Measurements from ENCODE around the gene PLCB1. TPM values are rescaled to one million over a fixed set of nuclear protein-coding genes. Genes with fewer than 3 reads are reported as not detected.

The PLCB1 gene
- total RNA-seq, 2 experiments from 2014 or later: 2.2 to 2.8 TPM

- H3K9me3 Mint-ChIP-seq: no peaks in the 10 kb centered on the region
- no peak for DNase-seq
- peaks cover 17% of the 10 kb centered on the region for H3K4me1 Mint-ChIP-seq
- peaks cover 2% of the 10 kb centered on the region for H3K36me3 Mint-ChIP-seq
- H3K4me3 Mint-ChIP-seq: no peak overlapping the region
- H3K27me3 Mint-ChIP-seq: peaks cover 10% of the 10 kb centered on the region
- no peak overlapping the region for H3K27ac Mint-ChIP-seq
Measured at GRCh38 chr20:8208226-8208625, 76.2 kb downstream of the PLCB1 start.

- no peaks in the 10 kb centered on the region for H3K9me3 Mint-ChIP-seq
Measured at GRCh38 chr20:8209061-8209460, 77.0 kb downstream of the PLCB1 start.

GRCh38 chr20:8210749-8211148, 78.7 kb downstream of the PLCB1 start:
- peaks cover 2% of the 10 kb centered on the region for H3K36me3 Mint-ChIP-seq

More at GRCh38 chr20:8209061-8209460, 77.0 kb downstream of the PLCB1 start:
- no peak overlapping the region for H3K27ac Mint-ChIP-seq
- no peak for DNase-seq
- peaks cover 24% of the 10 kb centered on the region for H3K4me1 Mint-ChIP-seq
- peaks cover 2% of the 10 kb centered on the region for H3K36me3 Mint-ChIP-seq
- no peak overlapping the region for H3K4me3 Mint-ChIP-seq
- peaks cover 10% of the 10 kb centered on the region for H3K27me3 Mint-ChIP-seq

GRCh38 chr20:8212286-8212685, 80.2 kb downstream of the PLCB1 start:
- H3K36me3 Mint-ChIP-seq: peaks cover 2% of the 10 kb centered on the region
- no peaks in the 10 kb centered on the region for H3K9me3 Mint-ChIP-seq
- H3K4me1 Mint-ChIP-seq: peaks cover 50% of the 10 kb centered on the region
- H3K27me3 Mint-ChIP-seq: peaks cover 4% of the 10 kb centered on the region
- DNase-seq: no peak
- no peak overlapping the region for H3K4me3 Mint-ChIP-seq
- H3K27ac Mint-ChIP-seq: no peak overlapping the region

More at GRCh38 chr20:8210749-8211148, 78.7 kb downstream of the PLCB1 start:
- H3K4me3 Mint-ChIP-seq: no peak overlapping the region
- H3K27ac Mint-ChIP-seq: no peak overlapping the region
- peaks cover 38% of the 10 kb centered on the region for H3K4me1 Mint-ChIP-seq
- DNase-seq: no peak
- H3K9me3 Mint-ChIP-seq: no peaks in the 10 kb centered on the region
- H3K27me3 Mint-ChIP-seq: peaks cover 7% of the 10 kb centered on the region

- H3K9me3 Mint-ChIP-seq: no peaks in the 10 kb centered on the region
- H3K27me3 Mint-ChIP-seq: peaks cover 4% of the 10 kb centered on the region
- peaks cover 2% of the 10 kb centered on the region for H3K36me3 Mint-ChIP-seq
- H3K27ac Mint-ChIP-seq: peak overlapping the region; percentile 62
- peak overlapping the region; percentile 48 for H3K4me3 Mint-ChIP-seq
- H3K4me1 Mint-ChIP-seq: peaks cover 51% of the 10 kb centered on the region
- DNase-seq: no peak
Measured at GRCh38 chr20:8213270-8213669, 81.2 kb downstream of the PLCB1 start.

GRCh38 chr20:8213831-8214587, 81.9 kb downstream of the PLCB1 start:
- peak; percentile 4 for DNase-seq
- Mint-ChIP-seq H3K4me3 (peak overlapping the region; percentile 58), H3K36me3 (peaks cover 2% of the 10 kb centered on the region), H3K27ac (peak overlapping the region; percentile 50), H3K4me1 (peaks cover 48% of the 10 kb centered on the region), H3K27me3 (peaks cover under 1% of the 10 kb centered on the region), H3K9me3 (no peaks in the 10 kb centered on the region)

- peaks cover 2% of the 10 kb centered on the region for H3K36me3 Mint-ChIP-seq
- no peaks in the 10 kb centered on the region for H3K9me3 Mint-ChIP-seq
- H3K27ac Mint-ChIP-seq: no peak overlapping the region
- H3K4me3 Mint-ChIP-seq: no peak overlapping the region
- DNase-seq: no peak
- H3K27me3 Mint-ChIP-seq: no peaks in the 10 kb centered on the region
- H3K4me1 Mint-ChIP-seq: peaks cover 46% of the 10 kb centered on the region
Measured at GRCh38 chr20:8215361-8215781, 83.3 kb downstream of the PLCB1 start.

GRCh38 chr20:8216375-8217200, 84.5 kb downstream of the PLCB1 start:
- no peak for DNase-seq
- no peak overlapping the region for H3K4me3 Mint-ChIP-seq

GRCh38 chr20:8218861-8219260, 86.8 kb downstream of the PLCB1 start:
- Mint-ChIP-seq H3K36me3 (no peaks in the 10 kb centered on the region), H3K4me1 (peaks cover 31% of the 10 kb centered on the region), H3K4me3 (no peak overlapping the region), H3K27ac (no peak overlapping the region), H3K9me3 (no peaks in the 10 kb centered on the region), H3K27me3 (no peaks in the 10 kb centered on the region)
- DNase-seq: no peak

More at GRCh38 chr20:8216375-8217200, 84.5 kb downstream of the PLCB1 start:
- Mint-ChIP-seq H3K9me3 (no peaks in the 10 kb centered on the region), H3K27ac (no peak overlapping the region), H3K4me1 (peaks cover 42% of the 10 kb centered on the region), H3K27me3 (no peaks in the 10 kb centered on the region), H3K36me3 (peaks cover 2% of the 10 kb centered on the region)

GRCh38 chr20:8219403-8219802, 87.3 kb downstream of the PLCB1 start:
- no peaks in the 10 kb centered on the region for H3K36me3 Mint-ChIP-seq
- peaks cover 26% of the 10 kb centered on the region for H3K4me1 Mint-ChIP-seq
- H3K27ac Mint-ChIP-seq: no peak overlapping the region
- H3K27me3 Mint-ChIP-seq: no peaks in the 10 kb centered on the region
- H3K4me3 Mint-ChIP-seq: no peak overlapping the region
- no peak for DNase-seq
- H3K9me3 Mint-ChIP-seq: no peaks in the 10 kb centered on the region

- Mint-ChIP-seq H3K27me3 (no peaks in the 10 kb centered on the region), H3K4me3 (no peak overlapping the region), H3K27ac (no peak overlapping the region), H3K9me3 (no peaks in the 10 kb centered on the region), H3K4me1 (peaks cover 16% of the 10 kb centered on the region), H3K36me3 (no peaks in the 10 kb centered on the region)
- DNase-seq: no peak
Measured at GRCh38 chr20:8220716-8221115, 88.7 kb downstream of the PLCB1 start.

GRCh38 chr20:8221887-8222419, 89.9 kb downstream of the PLCB1 start:
- no peak overlapping the region for H3K4me3 Mint-ChIP-seq

GRCh38 chr20:8223091-8223870, 91.2 kb downstream of the PLCB1 start:
- H3K27ac Mint-ChIP-seq: no peak overlapping the region
- H3K27me3 Mint-ChIP-seq: no peaks in the 10 kb centered on the region
- H3K9me3 Mint-ChIP-seq: no peaks in the 10 kb centered on the region
- peaks cover 3% of the 10 kb centered on the region for H3K4me1 Mint-ChIP-seq
- H3K36me3 Mint-ChIP-seq: no peaks in the 10 kb centered on the region
- H3K4me3 Mint-ChIP-seq: no peak overlapping the region
- no peak for DNase-seq

More at GRCh38 chr20:8221887-8222419, 89.9 kb downstream of the PLCB1 start:
- no peak for DNase-seq
- Mint-ChIP-seq H3K27me3 (no peaks in the 10 kb centered on the region), H3K9me3 (no peaks in the 10 kb centered on the region), H3K4me1 (peaks cover 6% of the 10 kb centered on the region), H3K36me3 (no peaks in the 10 kb centered on the region), H3K27ac (no peak overlapping the region)

- H3K36me3 Mint-ChIP-seq: no peaks in the 10 kb centered on the region
- H3K4me1 Mint-ChIP-seq: peaks cover 3% of the 10 kb centered on the region
- no peak for DNase-seq
- no peak overlapping the region for H3K4me3 Mint-ChIP-seq
- H3K27me3 Mint-ChIP-seq: no peaks in the 10 kb centered on the region
- H3K9me3 Mint-ChIP-seq: no peaks in the 10 kb centered on the region
- H3K27ac Mint-ChIP-seq: no peak overlapping the region
Measured at GRCh38 chr20:8225658-8226057, 93.6 kb downstream of the PLCB1 start.
